NB4 (cell line): Measurements from ENCODE around the gene OTOP2.
"Not testable (repeated sequence)": the region's sequence is repeated elsewhere in the genome, so short reads cannot be mapped to it uniquely, and the experiment has no call there.

ENCODE experiments used
- POLR2A ChIP-seq: IDR thresholded peaks from 2 replicates; pipeline ENCODE4 v1.6.1; 2011; ENCODE audit warnings: mild to moderate bottlenecking; ENCODE audit not compliant: insufficient read length; ENCODE audit errors: extremely low read depth
- TF ChIP-seq, protein P1 (sequence below): IDR thresholded peaks from 2 replicates; pipeline ENCODE4 v1.6.1; 2011; ENCODE audit warnings: low read depth, low read length
- TF ChIP-seq, protein P2 (sequence below): IDR thresholded peaks from one replicate; pipeline ENCODE4 v1.5.1; 2012; ENCODE audit warnings: low read depth, low read length

DNA sequence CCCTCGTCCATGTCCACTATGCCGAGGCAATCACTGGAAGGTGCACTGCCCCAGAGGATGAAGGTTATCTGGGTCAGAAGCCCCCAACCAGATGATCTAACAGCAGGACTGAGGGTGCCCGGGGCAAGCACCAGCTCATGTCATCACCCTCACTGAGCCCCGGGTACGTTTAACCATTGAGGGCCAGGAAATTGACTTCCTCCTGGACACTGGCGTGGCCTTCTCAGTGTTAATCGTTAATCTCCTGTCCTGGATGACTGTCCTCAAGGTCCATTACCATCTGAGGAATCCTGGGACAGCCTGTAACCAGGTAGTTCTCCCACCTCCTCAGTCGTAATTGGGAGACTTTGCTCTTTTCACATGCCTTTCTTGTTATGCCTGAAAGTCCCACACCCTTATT is 12.7 kb upstream of the OTOP2 start:
- TF ChIP-seq, protein P1, sequence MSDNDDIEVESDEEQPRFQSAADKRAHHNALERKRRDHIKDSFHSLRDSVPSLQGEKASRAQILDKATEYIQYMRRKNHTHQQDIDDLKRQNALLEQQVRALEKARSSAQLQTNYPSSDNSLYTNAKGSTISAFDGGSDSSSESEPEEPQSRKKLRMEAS, result not testable (repeated sequence)
- TF ChIP-seq, protein P2, sequence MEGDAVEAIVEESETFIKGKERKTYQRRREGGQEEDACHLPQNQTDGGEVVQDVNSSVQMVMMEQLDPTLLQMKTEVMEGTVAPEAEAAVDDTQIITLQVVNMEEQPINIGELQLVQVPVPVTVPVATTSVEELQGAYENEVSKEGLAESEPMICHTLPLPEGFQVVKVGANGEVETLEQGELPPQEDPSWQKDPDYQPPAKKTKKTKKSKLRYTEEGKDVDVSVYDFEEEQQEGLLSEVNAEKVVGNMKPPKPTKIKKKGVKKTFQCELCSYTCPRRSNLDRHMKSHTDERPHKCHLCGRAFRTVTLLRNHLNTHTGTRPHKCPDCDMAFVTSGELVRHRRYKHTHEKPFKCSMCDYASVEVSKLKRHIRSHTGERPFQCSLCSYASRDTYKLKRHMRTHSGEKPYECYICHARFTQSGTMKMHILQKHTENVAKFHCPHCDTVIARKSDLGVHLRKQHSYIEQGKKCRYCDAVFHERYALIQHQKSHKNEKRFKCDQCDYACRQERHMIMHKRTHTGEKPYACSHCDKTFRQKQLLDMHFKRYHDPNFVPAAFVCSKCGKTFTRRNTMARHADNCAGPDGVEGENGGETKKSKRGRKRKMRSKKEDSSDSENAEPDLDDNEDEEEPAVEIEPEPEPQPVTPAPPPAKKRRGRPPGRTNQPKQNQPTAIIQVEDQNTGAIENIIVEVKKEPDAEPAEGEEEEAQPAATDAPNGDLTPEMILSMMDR, result not testable (repeated sequence)
- TF ChIP-seq POLR2A, result not testable (repeated sequence)
